Muscle layer of duodenum (tissue), 2 donors: ENCODE measurements around the gene EPHB1.
"Not testable (repeated sequence)": the region's sequence is repeated elsewhere in the genome, so short reads cannot be mapped to it uniquely, and the experiment has no call there.

Source experiments
- H3K27ac ChIP-seq: one replicate; pipeline ENCODE4 v1.7.0; 2013; ENCODE audit warnings: mild to moderate bottlenecking, low read length
- H3K27me3 ChIP-seq: one replicate; pipeline ENCODE4 v1.7.0; 2013; ENCODE audit warnings: low read depth, mild to moderate bottlenecking, control low read depth, low read length
- H3K36me3 ChIP-seq, 2 donors: one replicate each; pipeline ENCODE4 v1.7.0; 2013; ENCODE audit warnings: low read length in 2 of 2, control low read depth in 1 of 2, mild to moderate bottlenecking in 1 of 2; ENCODE audit not compliant: insufficient read depth in 2 of 2, control insufficient read depth in 1 of 2
- H3K4me1 ChIP-seq, 2 donors: one replicate each; pipeline ENCODE4 v1.7.0; 2013; ENCODE audit warnings: low read length in 2 of 2, mild to moderate bottlenecking in 2 of 2, control low read depth in 1 of 2, moderate library complexity in 1 of 2; ENCODE audit not compliant: insufficient read depth in 2 of 2, control insufficient read depth in 1 of 2
- H3K4me3 ChIP-seq, 2 donors: one replicate each; pipeline ENCODE4 v1.7.0; 2013; ENCODE audit warnings: low read length in 2 of 2, low read depth in 1 of 2, mild to moderate bottlenecking in 1 of 2
- H3K9me3 ChIP-seq, 2 donors: one replicate each; pipeline ENCODE4 v1.7.0; 2013; ENCODE audit warnings: low read length in 2 of 2, control low read depth in 1 of 2, mild to moderate bottlenecking in 1 of 2; ENCODE audit not compliant: control insufficient read depth in 1 of 2
- donor health status: healthy.

The EPHB1 gene

GRCh38 chr3:134788283-134788682, 6.8 kb upstream of the EPHB1 start:
- not testable (repeated sequence) for H3K9me3 ChIP-seq, H3K4me1 ChIP-seq, H3K36me3 ChIP-seq

GRCh38 chr3:134790065-134790464, 5.0 kb upstream of the EPHB1 start:
- no peak overlapping the region for H3K4me3 ChIP-seq

More at GRCh38 chr3:134788283-134788682, 6.8 kb upstream of the EPHB1 start:
- H3K4me3 ChIP-seq, H3K27ac ChIP-seq, H3K27me3 ChIP-seq: not testable (repeated sequence)

GRCh38 chr3:134791992-134792391, 3.1 kb upstream of the EPHB1 start:
- peaks cover 5% of the 10 kb centered on the region for H3K27me3 ChIP-seq
- H3K36me3 ChIP-seq = no peaks in the 10 kb centered on the region
- peaks cover 0 to 18% of the 10 kb centered on the region in 2 donors for H3K4me1 ChIP-seq
- H3K27ac ChIP-seq = no peak overlapping the region
- no peaks in the 10 kb centered on the region for H3K9me3 ChIP-seq
- H3K4me3 ChIP-seq = no peak overlapping the region

More at GRCh38 chr3:134790065-134790464, 5.0 kb upstream of the EPHB1 start:
- no peaks in the 10 kb centered on the region for H3K36me3 ChIP-seq
- no peaks in the 10 kb centered on the region for H3K9me3 ChIP-seq
- no peak overlapping the region for H3K27ac ChIP-seq
- no peaks in the 10 kb centered on the region for H3K4me1 ChIP-seq
- no peaks in the 10 kb centered on the region for H3K27me3 ChIP-seq

GRCh38 chr3:134792700-134793099, 2.4 kb upstream of the EPHB1 start:
- H3K4me3 ChIP-seq = no peak overlapping the region
- no peak overlapping the region for H3K27ac ChIP-seq
- H3K27me3 ChIP-seq = peaks cover 12% of the 10 kb centered on the region
- H3K9me3 ChIP-seq = no peaks in the 10 kb centered on the region
- H3K36me3 ChIP-seq = no peaks in the 10 kb centered on the region
- peaks cover 0 to 23% of the 10 kb centered on the region in 2 donors for H3K4me1 ChIP-seq

GRCh38 chr3:134793562-134793961, 1.5 kb upstream of the EPHB1 start:
- Histone ChIP-seq H3K4me1 (peaks cover 0 to 24% of the 10 kb centered on the region in 2 donors), H3K9me3 (no peaks in the 10 kb centered on the region), H3K27ac (no peak overlapping the region), H3K27me3 (peaks cover 13% of the 10 kb centered on the region), H3K36me3 (no peaks in the 10 kb centered on the region), H3K4me3 (no peak overlapping the region)

GRCh38 chr3:134794323-134794722, 737 bp upstream of the EPHB1 start:
- peaks cover 13% of the 10 kb centered on the region for H3K27me3 ChIP-seq
- H3K36me3 ChIP-seq = no peaks in the 10 kb centered on the region
- H3K9me3 ChIP-seq = no peaks in the 10 kb centered on the region
- H3K4me3 ChIP-seq = no peak overlapping the region
- H3K27ac ChIP-seq = no peak overlapping the region
- H3K4me1 ChIP-seq = peaks cover 0 to 24% of the 10 kb centered on the region in 2 donors

GRCh38 chr3:134795746-134796280, 753 bp downstream of the EPHB1 start:
- H3K27ac ChIP-seq = no peak overlapping the region

GRCh38 chr3:134796281-134797056, 1.4 kb downstream of the EPHB1 start:
- Histone ChIP-seq H3K27ac (no peak overlapping the region), H3K4me1 (peaks cover 0 to 24% of the 10 kb centered on the region in 2 donors), H3K9me3 (no peaks in the 10 kb centered on the region), H3K4me3 (peak overlapping the region; percentile 59 to 77), H3K27me3 (peaks cover 13% of the 10 kb centered on the region), H3K36me3 (no peaks in the 10 kb centered on the region)

More at GRCh38 chr3:134795746-134796280, 753 bp downstream of the EPHB1 start:
- no peaks in the 10 kb centered on the region for H3K9me3 ChIP-seq
- no peaks in the 10 kb centered on the region for H3K36me3 ChIP-seq
- H3K27me3 ChIP-seq = peaks cover 13% of the 10 kb centered on the region
- peak overlapping the region; percentile 59 to 77 for H3K4me3 ChIP-seq
- peaks cover 0 to 24% of the 10 kb centered on the region in 2 donors for H3K4me1 ChIP-seq

GRCh38 chr3:134797057-134797740, 2.1 kb downstream of the EPHB1 start:
- Histone ChIP-seq H3K4me3 (peak overlapping the region; percentile 16 to 77), H3K36me3 (no peaks in the 10 kb centered on the region), H3K27ac (no peak overlapping the region)

GRCh38 chr3:134797741-134798451, 2.8 kb downstream of the EPHB1 start:
- Histone ChIP-seq H3K27ac (no peak overlapping the region), H3K9me3 (no peaks in the 10 kb centered on the region), H3K36me3 (no peaks in the 10 kb centered on the region), H3K4me1 (peaks cover 0 to 24% of the 10 kb centered on the region in 2 donors), H3K27me3 (peaks cover 13% of the 10 kb centered on the region), H3K4me3 (peak overlapping the region in 1 of 2 donors; percentile 77)

More at GRCh38 chr3:134797057-134797740, 2.1 kb downstream of the EPHB1 start:
- Histone ChIP-seq H3K27me3 (peaks cover 13% of the 10 kb centered on the region), H3K9me3 (no peaks in the 10 kb centered on the region), H3K4me1 (peaks cover 0 to 24% of the 10 kb centered on the region in 2 donors)
